IPS-20b (cell line): ENCODE data around the gene FAM24B.
A peak's percentile ranks its signal among the peaks of the same experiment; 100 is the strongest.
"Not testable (repeated sequence)": the region's sequence is repeated elsewhere in the genome, so short reads cannot be mapped to it uniquely, and the experiment has no call there.

Source experiments
- H3K27ac ChIP-seq: one replicate; pipeline ENCODE4 v1.5.1; 2013; ENCODE audit warnings: low read length
- H3K27me3 ChIP-seq: 2 replicates; pipeline ENCODE4 v1.6.1; 2013; ENCODE audit warnings: mild to moderate bottlenecking, low read length, inconsistent platforms; ENCODE audit not compliant: insufficient read depth
- H3K36me3 ChIP-seq: 2 replicates; pipeline ENCODE4 v1.6.1; 2013; ENCODE audit warnings: low read depth, mild to moderate bottlenecking, inconsistent platforms, low read length, moderate library complexity; ENCODE audit not compliant: insufficient read depth
- H3K4me1 ChIP-seq: 2 replicates; pipeline ENCODE4 v1.6.1; 2013; ENCODE audit warnings: mild to moderate bottlenecking, control low read depth, inconsistent platforms, low read length, moderate library complexity; ENCODE audit not compliant: insufficient read depth
- H3K4me3 ChIP-seq: 2 replicates; pipeline ENCODE4 v1.5.1; 2013; ENCODE audit warnings: mild to moderate bottlenecking, low read length, inconsistent platforms
- H3K9ac ChIP-seq: 2 replicates; pipeline ENCODE4 v1.6.1; 2013; ENCODE audit warnings: low read depth, mild to moderate bottlenecking, inconsistent platforms, low read length, moderate library complexity
- H3K9me3 ChIP-seq: 2 replicates; pipeline ENCODE4 v1.6.1; 2013; ENCODE audit warnings: mild to moderate bottlenecking, low read depth, low read length, inconsistent platforms; ENCODE audit not compliant: insufficient read depth

The FAM24B gene

GRCh38 chr10:122876467-122876855, 2.9 kb downstream of the FAM24B start:
- Histone ChIP-seq H3K27me3 (peaks cover 22% of the 10 kb centered on the region; the same call in 1 of the 2 replicates), H3K27ac (peak overlapping the region; percentile 90), H3K4me1 (peaks cover 49% of the 10 kb centered on the region; the same call in 1 of the 2 replicates), H3K9ac (peak overlapping the region; percentile 83), H3K36me3 (no peaks in the 10 kb centered on the region), H3K4me3 (peak overlapping the region; percentile 44), H3K9me3 (no peaks in the 10 kb centered on the region)

GRCh38 chr10:122875843-122876466, 3.4 kb downstream of the FAM24B start:
- no peaks in the 10 kb centered on the region for H3K9me3 ChIP-seq
- peaks cover 19% of the 10 kb centered on the region; the same call in 1 of the 2 replicates for H3K27me3 ChIP-seq
- H3K9ac ChIP-seq, result peak overlapping the region; percentile 83
- peak overlapping the region; percentile 90 for H3K27ac ChIP-seq
- H3K4me1 ChIP-seq, result peaks cover 49% of the 10 kb centered on the region; the same call in 1 of the 2 replicates
- peak overlapping the region; percentile 44 for H3K4me3 ChIP-seq
- no peaks in the 10 kb centered on the region for H3K36me3 ChIP-seq

GRCh38 chr10:122871947-122872346, 7.4 kb downstream of the FAM24B start:
- not testable (repeated sequence) for H3K4me3 ChIP-seq, H3K27ac ChIP-seq, H3K9me3 ChIP-seq, H3K9ac ChIP-seq, H3K36me3 ChIP-seq, H3K27me3 ChIP-seq
- peaks cover 38% of the 10 kb centered on the region; the same call in 1 of the 2 replicates for H3K4me1 ChIP-seq

- not testable (repeated sequence) for H3K4me3 ChIP-seq, H3K27me3 ChIP-seq, H3K36me3 ChIP-seq, H3K4me1 ChIP-seq, H3K27ac ChIP-seq, H3K9ac ChIP-seq
- H3K9me3 ChIP-seq, result peaks cover 14% of the 10 kb centered on the region
Measured at GRCh38 chr10:122868768-122869167, 10.6 kb downstream of the FAM24B start.

- not testable (repeated sequence) for H3K4me3 ChIP-seq, H3K27me3 ChIP-seq, H3K4me1 ChIP-seq, H3K9ac ChIP-seq, H3K36me3 ChIP-seq, H3K27ac ChIP-seq
- H3K9me3 ChIP-seq, result peaks cover 14% of the 10 kb centered on the region
Measured at GRCh38 chr10:122866757-122867482, 12.5 kb downstream of the FAM24B start.

GRCh38 chr10:122864901-122865300, 14.5 kb downstream of the FAM24B start:
- no peak overlapping the region for H3K9ac ChIP-seq
- no peaks in the 10 kb centered on the region for H3K4me1 ChIP-seq
- no peak overlapping the region for H3K27ac ChIP-seq
- H3K4me3 ChIP-seq, result no peak overlapping the region
- no peaks in the 10 kb centered on the region for H3K27me3 ChIP-seq
- H3K36me3 ChIP-seq, result no peaks in the 10 kb centered on the region
- peaks cover 14% of the 10 kb centered on the region for H3K9me3 ChIP-seq

GRCh38 chr10:122864194-122864592, 15.2 kb downstream of the FAM24B start:
- Histone ChIP-seq H3K36me3 (no peaks in the 10 kb centered on the region), H3K27me3 (no peaks in the 10 kb centered on the region), H3K4me3 (no peak overlapping the region), H3K4me1 (no peaks in the 10 kb centered on the region), H3K9me3 (peaks cover 14% of the 10 kb centered on the region), H3K9ac (no peak overlapping the region), H3K27ac (no peak overlapping the region)

- Histone ChIP-seq H3K4me1 (no peaks in the 10 kb centered on the region), H3K9ac (no peak overlapping the region), H3K36me3 (no peaks in the 10 kb centered on the region), H3K27ac (no peak overlapping the region), H3K4me3 (no peak overlapping the region), H3K9me3 (peaks cover 14% of the 10 kb centered on the region), H3K27me3 (no peaks in the 10 kb centered on the region)
Measured at GRCh38 chr10:122863216-122864193, 15.9 kb downstream of the FAM24B start.

GRCh38 chr10:122861711-122862161, 17.6 kb downstream of the FAM24B start:
- no peaks in the 10 kb centered on the region for H3K27me3 ChIP-seq
- H3K4me1 ChIP-seq, result peaks cover 3% of the 10 kb centered on the region; the same call in 1 of the 2 replicates
- no peaks in the 10 kb centered on the region for H3K36me3 ChIP-seq
- peaks cover 9% of the 10 kb centered on the region for H3K9me3 ChIP-seq
- no peak overlapping the region for H3K4me3 ChIP-seq
- H3K27ac ChIP-seq, result no peak overlapping the region
- no peak overlapping the region for H3K9ac ChIP-seq

GRCh38 chr10:122859527-122859926, 19.9 kb downstream of the FAM24B start:
- H3K4me3 ChIP-seq, result no peak overlapping the region
- no peaks in the 10 kb centered on the region for H3K27me3 ChIP-seq
- H3K27ac ChIP-seq, result no peak overlapping the region
- no peak overlapping the region for H3K9ac ChIP-seq
- H3K9me3 ChIP-seq, result no peaks in the 10 kb centered on the region
- H3K4me1 ChIP-seq, result peaks cover 5% of the 10 kb centered on the region; the same call in 1 of the 2 replicates
- H3K36me3 ChIP-seq, result no peaks in the 10 kb centered on the region

GRCh38 chr10:122858042-122858441, 21.3 kb downstream of the FAM24B start:
- not testable (repeated sequence) for H3K27me3 ChIP-seq

More at GRCh38 chr10:122858042-122858441, 21.3 kb downstream of the FAM24B start:
- H3K36me3 ChIP-seq, H3K4me3 ChIP-seq, H3K4me1 ChIP-seq, H3K9me3 ChIP-seq, H3K27ac ChIP-seq, H3K9ac ChIP-seq: not testable (repeated sequence)
